T-cell (primary cell): ENCODE results near the gene PRKAA2. TPM values are rescaled to one million over a fixed set of nuclear protein-coding genes. Genes with fewer than 3 reads are reported as not detected.

ENCODE experiments used
- ATAC-seq, 4 experiments: fragments of 200-7000 bp in 3 of 4; fragments of 150-1000 bp in 1 of 4; cut with Tn5 transposase; replicated peaks in 1 of 4; 1 replicate in 3 of 4; 2 replicates in 1 of 4; pipeline ENCODE4 v1.10.0; 2021; ENCODE audit warnings: moderate library complexity in 3 of 4, mild to moderate bottlenecking in 2 of 4, moderate number of reproducible peaks in 1 of 4
- CTCF ChIA-PET, 2 donors: fragments of 300-600 bp; sonication (Branson Sonifier 250); formaldehyde crosslinking; loops; one replicate each; lab custom pipeline; 2022; ENCODE audit warnings: antibody characterized with exemption in 2 of 2; lab: Charles Lee
- POLR2A ChIA-PET, 2 donors: fragments of 300-600 bp; sonication (Branson Sonifier 250); formaldehyde crosslinking; loops; one replicate each; lab custom pipeline; 2022; ENCODE audit warnings: antibody characterized with exemption in 2 of 2; lab: Charles Lee
- DNase-seq, 35 experiments: peaks; one replicate each; pipeline versions ENCODE4 v3.0.0 to v3.0.0-alpha.2; 2013 to 2023
- H3K27ac ChIP-seq: one replicate; pipeline ENCODE4 v1.5.1; 2013; ENCODE audit warnings: low read length
- H3K27me3 ChIP-seq, 2 experiments: replicated peaks in 1 of 2; 1 replicate in 1 of 2; 2 replicates in 1 of 2; pipeline versions ENCODE4 v1.6.1 to v1.7.0; 2013; ENCODE audit warnings: low read length in 1 of 2, mixed read lengths in 1 of 2; ENCODE audit not compliant: control insufficient read depth in 2 of 2, insufficient read depth in 2 of 2; ENCODE audit errors: extremely low read depth in 1 of 2
- H3K36me3 ChIP-seq, 2 donors: 1 replicate in 1 of 2; 2 replicates in 1 of 2; pipeline versions ENCODE4 v1.6.1 to v1.7.0; 2013; ENCODE audit warnings: low read length in 1 of 2; ENCODE audit not compliant: control insufficient read depth in 2 of 2, insufficient read depth in 1 of 2; ENCODE audit errors: extremely low read depth in 1 of 2
- H3K4me1 ChIP-seq, 2 experiments: 1 replicate in 1 of 2; 2 replicates in 1 of 2; pipeline versions ENCODE4 v1.6.1 to v1.7.0; 2013; ENCODE audit warnings: low read length in 2 of 2, mixed read lengths in 1 of 2; ENCODE audit not compliant: insufficient read depth in 2 of 2, control insufficient read depth in 1 of 2; ENCODE audit errors: extremely low read depth in 1 of 2
- H3K4me3 ChIP-seq, 2 donors: 1 replicate in 1 of 2; 2 replicates in 1 of 2; pipeline versions ENCODE4 v1.5.1 to v1.7.0; 2013; ENCODE audit warnings: mild to moderate bottlenecking in 2 of 2, low read length in 1 of 2, moderate library complexity in 1 of 2; ENCODE audit not compliant: control insufficient read depth in 1 of 2; ENCODE audit errors: extremely low read depth in 1 of 2
- H3K9me3 ChIP-seq: 2 replicates; pipeline ENCODE4 v1.7.0; 2013
- H3K27ac Mint-ChIP-seq, 2 donors: one replicate each; pipeline ENCODE4 v1.8.0; 2020 to 2021; ENCODE audit warnings: mild to moderate bottlenecking in 2 of 2, mixed read lengths in 2 of 2
- H3K27me3 Mint-ChIP-seq, 2 donors: one replicate each; pipeline ENCODE4 v1.8.0; 2021 to 2022; ENCODE audit warnings: mixed read lengths in 2 of 2
- H3K36me3 Mint-ChIP-seq: one replicate; pipeline ENCODE4 v1.8.0; 2021; ENCODE audit warnings: mixed read lengths
- H3K4me1 Mint-ChIP-seq, 3 donors: one replicate each; pipeline ENCODE4 v1.8.0; 2020 to 2022; ENCODE audit warnings: mixed read lengths in 3 of 3, mild to moderate bottlenecking in 1 of 3
- H3K4me3 Mint-ChIP-seq, 3 donors: one replicate each; pipeline ENCODE4 v1.8.0; 2020 to 2022; ENCODE audit warnings: mild to moderate bottlenecking in 3 of 3, mixed read lengths in 3 of 3, moderate library complexity in 3 of 3
- H3K9me3 Mint-ChIP-seq, 3 donors: one replicate each; pipeline ENCODE4 v1.8.0; 2020 to 2022; ENCODE audit warnings: mixed read lengths in 3 of 3
- WGBS: methylation state at CpG from one replicate; pipeline ENCODE4 v1.1.5; 2013; ENCODE audit warnings: missing lambda C conversion rate; ENCODE audit not compliant: insufficient coverage; 5-methylcytosine and 5-hydroxymethylcytosine counted together
- total RNA-seq, 35 experiments: library from RNA in 6 of 35; stranded (reverse) in 6 of 35; fragments of 120-200 nt in 1 of 35; gene quantifications; one replicate each; pipeline versions ENCODE4 v1.2.1 to v1.2.4 and lab custom pipeline; 2013 to 2026

PRKAA2 gene
- total RNA-seq, 5 donors from 2014 or later (not counting 1 experiment from before 2014, with no cell fraction given), result 0.03 TPM; not detected in 2

DNA sequence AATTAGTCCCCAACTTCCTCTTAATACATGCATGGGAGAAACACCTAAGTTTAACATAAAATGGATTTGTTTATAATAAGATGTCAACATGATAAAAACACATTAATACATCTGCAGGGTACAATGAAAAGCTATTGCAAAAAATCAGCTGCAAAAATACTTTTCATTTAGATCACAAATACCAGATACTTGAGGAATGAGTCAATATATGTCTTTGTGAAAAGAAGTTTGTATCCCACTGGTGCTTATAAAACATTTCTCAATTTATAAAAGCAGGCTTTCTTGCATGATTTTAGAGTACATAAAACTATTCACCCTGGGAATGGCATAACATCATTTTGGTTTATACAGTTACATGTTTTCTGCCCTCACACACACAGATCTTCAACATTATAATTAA is 18.6 kb upstream of the PRKAA2 start:
- no peaks in the 10 kb centered on the region for H3K36me3 ChIP-seq
- Mint-ChIP-seq H3K27me3 (peaks cover 2 to 24% of the 10 kb centered on the region in 2 donors), H3K4me1 (no peaks in the 10 kb centered on the region), H3K9me3 (peaks cover 0 to 3% (median 0%) of the 10 kb centered on the region in 3 donors), H3K4me3 (no peak overlapping the region), H3K27ac (no peak overlapping the region), H3K36me3 (no peaks in the 10 kb centered on the region)
- H3K4me3 ChIP-seq, result no peak overlapping the region
- peaks cover 0 to 2% of the 10 kb centered on the region in 2 experiments for H3K4me1 ChIP-seq
- H3K27ac ChIP-seq, result no peak overlapping the region
- no peaks in the 10 kb centered on the region for H3K9me3 ChIP-seq
- ATAC-seq, result no peak
- H3K27me3 ChIP-seq, result peaks cover 0 to 2% of the 10 kb centered on the region in 2 experiments
- DNase-seq, result no peak
- CTCF ChIA-PET, result no interaction called here
- POLR2A ChIA-PET, result no interaction called here

DNA sequence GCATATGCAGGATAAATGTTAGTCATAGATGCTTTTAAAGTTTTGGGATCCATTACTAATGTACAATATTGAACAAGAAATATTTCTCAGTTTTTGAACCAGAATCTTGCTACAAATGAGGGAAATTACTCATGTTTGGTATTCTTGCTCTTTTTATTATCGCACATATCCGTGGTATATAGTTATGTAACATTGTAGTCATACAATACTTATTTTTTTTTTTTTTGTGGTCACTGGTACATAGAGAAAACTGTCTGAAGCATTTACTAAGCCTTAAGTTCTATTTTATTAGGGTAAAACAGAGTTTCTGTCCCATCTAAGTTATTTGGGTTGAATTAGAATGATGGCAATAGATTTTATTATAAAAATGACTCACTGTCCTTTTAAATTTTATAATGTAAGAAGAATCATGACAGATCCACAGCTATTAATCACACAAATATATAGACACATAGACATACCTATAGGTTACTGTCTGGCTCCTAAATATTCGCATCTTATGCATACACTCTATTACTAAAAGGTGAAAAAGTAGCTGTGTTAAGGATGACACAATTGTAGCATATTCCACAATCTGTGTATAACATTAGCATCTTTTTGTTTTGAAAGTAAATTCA is 18.0 kb upstream of the PRKAA2 start:
- CTCF ChIA-PET, result no interaction called here

DNA sequence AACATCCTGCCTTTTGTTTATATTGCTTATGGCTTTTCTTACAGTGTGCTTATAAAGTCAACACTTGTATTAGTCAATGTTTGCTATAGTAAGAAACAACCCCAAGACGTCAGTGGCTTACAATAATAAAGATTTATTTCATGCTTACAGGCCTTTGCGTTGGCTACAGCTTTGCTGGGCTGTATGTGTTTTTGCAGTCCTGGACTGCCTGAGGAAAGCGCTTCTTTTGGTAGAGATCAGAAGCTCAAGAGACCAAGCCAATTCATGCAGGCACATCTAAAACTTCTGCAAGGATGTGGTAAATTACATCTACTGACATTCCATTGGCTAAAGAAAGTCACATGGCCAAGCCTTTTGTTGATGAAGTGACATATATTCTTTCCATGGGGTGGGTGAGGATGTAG is 17.5 kb upstream of the PRKAA2 start:
- Mint-ChIP-seq H3K27ac (no peak overlapping the region), H3K9me3 (no peaks in the 10 kb centered on the region), H3K4me1 (no peaks in the 10 kb centered on the region), H3K4me3 (no peak overlapping the region), H3K27me3 (peaks cover 8 to 22% of the 10 kb centered on the region in 2 donors), H3K36me3 (no peaks in the 10 kb centered on the region)
- WGBS, result no CpG with 5 or more reads among the region's 3 CpGs
- POLR2A ChIA-PET, result no interaction called here
- Histone ChIP-seq H3K4me3 (no peak overlapping the region), H3K9me3 (no peaks in the 10 kb centered on the region), H3K36me3 (no peaks in the 10 kb centered on the region), H3K27ac (no peak overlapping the region), H3K4me1 (peaks cover 0 to 2% of the 10 kb centered on the region in 2 experiments), H3K27me3 (peaks cover 2 to 5% of the 10 kb centered on the region in 2 experiments)
- DNase-seq, result no peak
- no peak for ATAC-seq
- CTCF ChIA-PET, result no interaction called here

More for the DNA sequence above, 18.0 kb upstream of the PRKAA2 start:
- no peaks in the 10 kb centered on the region for H3K36me3 Mint-ChIP-seq
- POLR2A ChIA-PET, result no interaction called here
- H3K9me3 Mint-ChIP-seq, result no peaks in the 10 kb centered on the region
- peaks cover 4 to 24% of the 10 kb centered on the region in 2 donors for H3K27me3 Mint-ChIP-seq
- H3K4me1 ChIP-seq, result peaks cover 0 to 2% of the 10 kb centered on the region in 2 experiments
- WGBS, result no CpG with 5 or more reads among the region's 3 CpGs
- H3K9me3 ChIP-seq, result no peaks in the 10 kb centered on the region
- H3K4me1 Mint-ChIP-seq, result no peaks in the 10 kb centered on the region
- H3K27me3 ChIP-seq, result peaks cover 2 to 3% of the 10 kb centered on the region in 2 experiments
- no peak for DNase-seq
- no peak overlapping the region for H3K27ac Mint-ChIP-seq
- no peaks in the 10 kb centered on the region for H3K36me3 ChIP-seq
- H3K4me3 Mint-ChIP-seq, result no peak overlapping the region
- no peak for ATAC-seq
- no peak overlapping the region for H3K27ac ChIP-seq
- H3K4me3 ChIP-seq, result no peak overlapping the region

DNA sequence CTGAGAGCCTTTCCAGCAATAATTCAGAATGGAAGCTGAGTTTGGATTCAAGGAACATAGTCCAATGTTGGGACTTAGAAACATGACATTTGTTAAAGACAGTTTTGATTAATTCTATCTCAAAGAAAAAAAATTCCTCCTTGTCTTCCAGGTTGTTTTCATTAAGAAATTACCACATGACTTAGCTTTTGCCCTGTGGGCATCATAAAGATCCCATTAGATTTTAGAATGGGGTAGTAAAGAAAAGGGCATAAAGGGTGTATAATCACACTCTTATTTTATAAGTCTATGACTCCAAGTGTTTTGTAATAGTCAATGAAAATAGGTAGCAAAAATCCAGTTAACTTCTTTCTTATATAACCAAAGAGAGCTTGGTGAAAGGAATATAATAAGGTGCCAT is 14.3 kb upstream of the PRKAA2 start:
- no peaks in the 10 kb centered on the region for H3K36me3 ChIP-seq
- H3K27ac Mint-ChIP-seq, result no peak overlapping the region
- ChIA-PET CTCF (no interaction called here), POLR2A (no interaction called here)
- H3K4me1 Mint-ChIP-seq, result no peaks in the 10 kb centered on the region
- DNase-seq (no peak), ATAC-seq (no peak)
- H3K4me3 ChIP-seq, result no peak overlapping the region
- no peak overlapping the region for H3K4me3 Mint-ChIP-seq
- no peaks in the 10 kb centered on the region for H3K9me3 ChIP-seq
- H3K36me3 Mint-ChIP-seq, result no peaks in the 10 kb centered on the region
- H3K27me3 Mint-ChIP-seq, result peaks cover 6 to 11% of the 10 kb centered on the region in 2 donors
- no peak overlapping the region for H3K27ac ChIP-seq
- no peaks in the 10 kb centered on the region for H3K9me3 Mint-ChIP-seq
- H3K4me1 ChIP-seq, result peaks cover 0 to 2% of the 10 kb centered on the region in 2 experiments
- peaks cover 2 to 5% of the 10 kb centered on the region in 2 experiments for H3K27me3 ChIP-seq

DNA sequence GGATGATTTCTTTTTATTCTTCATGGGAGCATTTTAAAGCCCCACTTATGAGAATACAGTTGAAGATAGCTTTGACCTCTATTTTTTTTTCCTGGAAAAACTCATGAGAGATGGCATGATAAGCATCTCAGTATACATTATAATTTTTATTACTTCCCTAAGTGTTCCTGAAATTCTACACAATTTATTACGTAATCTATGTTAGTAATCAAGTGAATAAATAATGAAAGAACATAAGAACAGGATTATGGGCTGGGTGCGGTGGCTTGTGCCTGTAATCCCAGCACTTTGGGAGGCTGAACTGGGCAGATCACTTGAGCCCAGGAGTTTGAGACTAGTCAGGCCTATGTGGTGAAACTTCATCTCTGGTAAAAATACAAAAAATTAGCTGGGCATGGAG is 13.2 kb upstream of the PRKAA2 start:
- Histone ChIP-seq H3K4me3 (no peak overlapping the region), H3K9me3 (no peaks in the 10 kb centered on the region), H3K27ac (no peak overlapping the region), H3K4me1 (peaks cover 0 to 2% of the 10 kb centered on the region in 2 experiments), H3K27me3 (peaks cover 2 to 5% of the 10 kb centered on the region in 2 experiments), H3K36me3 (no peaks in the 10 kb centered on the region)
- no peak overlapping the region for H3K4me3 Mint-ChIP-seq
- no peaks in the 10 kb centered on the region for H3K36me3 Mint-ChIP-seq
- H3K9me3 Mint-ChIP-seq, result no peaks in the 10 kb centered on the region
- no peak overlapping the region for H3K27ac Mint-ChIP-seq
- no peaks in the 10 kb centered on the region for H3K4me1 Mint-ChIP-seq
- 100% methylated on average over 1 of the region's 2 CpGs for WGBS
- ATAC-seq, result no peak
- ChIA-PET CTCF (no interaction called here), POLR2A (no interaction called here)
- DNase-seq, result no peak
- H3K27me3 Mint-ChIP-seq, result peaks cover 6 to 11% of the 10 kb centered on the region in 2 donors

DNA sequence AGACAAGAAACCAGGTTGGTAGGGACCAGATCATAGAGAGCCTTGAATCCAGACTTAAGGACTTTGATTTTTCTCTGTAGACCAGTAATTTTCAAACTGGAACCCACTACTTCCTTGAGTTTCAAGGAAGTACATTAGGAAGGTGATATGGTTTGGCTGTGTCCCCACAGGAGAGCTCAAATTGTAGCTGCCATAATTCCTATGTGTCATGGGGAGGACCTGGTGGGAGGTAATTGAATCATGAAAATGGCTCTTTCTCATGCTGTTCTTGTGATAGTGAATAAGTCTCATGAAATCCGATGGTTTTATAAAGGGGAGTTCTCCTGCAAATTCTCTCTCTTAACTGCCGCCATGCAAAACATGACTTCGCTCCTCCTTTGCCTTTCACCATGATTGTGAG is 10.1 kb upstream of the PRKAA2 start:
- no peak overlapping the region for H3K4me3 ChIP-seq
- CTCF ChIA-PET, result no interaction called here
- H3K27me3 ChIP-seq, result peaks cover 2 to 5% of the 10 kb centered on the region in 2 experiments
- H3K4me1 ChIP-seq, result no peaks in the 10 kb centered on the region
- Mint-ChIP-seq H3K36me3 (no peaks in the 10 kb centered on the region), H3K27me3 (peaks cover 6 to 11% of the 10 kb centered on the region in 2 donors), H3K27ac (no peak overlapping the region), H3K4me3 (no peak overlapping the region), H3K9me3 (no peaks in the 10 kb centered on the region), H3K4me1 (no peaks in the 10 kb centered on the region)
- no peaks in the 10 kb centered on the region for H3K36me3 ChIP-seq
- no CpG with 5 or more reads among the region's 3 CpGs for WGBS
- POLR2A ChIA-PET, result no interaction called here
- DNase-seq (no peak), ATAC-seq (no peak)
- H3K27ac ChIP-seq, result no peak overlapping the region
- H3K9me3 ChIP-seq, result no peaks in the 10 kb centered on the region

DNA sequence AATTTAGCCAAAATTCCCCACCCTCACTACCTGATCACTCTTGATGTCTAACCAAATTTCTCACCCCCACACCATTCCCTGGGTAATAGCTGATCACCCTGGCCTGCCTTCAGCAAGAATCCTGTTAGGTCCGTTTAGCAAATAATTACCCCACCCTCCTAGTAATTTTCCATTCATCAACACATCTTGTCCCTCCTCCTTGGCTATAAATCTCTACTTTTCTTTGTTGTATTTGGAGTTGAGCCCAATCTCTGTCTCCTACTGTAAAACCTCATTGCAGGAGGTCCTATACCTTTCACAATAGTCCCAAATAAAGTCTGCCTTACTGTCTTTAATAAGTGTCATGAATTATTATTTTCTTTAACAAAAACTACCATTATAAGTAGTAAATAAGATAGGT is 6.9 kb upstream of the PRKAA2 start:
- Mint-ChIP-seq H3K9me3 (no peaks in the 10 kb centered on the region), H3K27ac (no peak overlapping the region), H3K4me3 (no peak overlapping the region), H3K36me3 (no peaks in the 10 kb centered on the region), H3K4me1 (no peaks in the 10 kb centered on the region), H3K27me3 (peaks cover 12 to 21% of the 10 kb centered on the region in 2 donors)
- peaks cover 2% of the 10 kb centered on the region in 2 experiments for H3K27me3 ChIP-seq
- no peak overlapping the region for H3K27ac ChIP-seq
- H3K4me1 ChIP-seq, result no peaks in the 10 kb centered on the region
- no peak overlapping the region for H3K4me3 ChIP-seq
- no peaks in the 10 kb centered on the region for H3K9me3 ChIP-seq
- no CpG with 5 or more reads among the region's 1 CpG for WGBS
- DNase-seq (no peak), ATAC-seq (no peak)
- ChIA-PET POLR2A (no interaction called here), CTCF (no interaction called here)
- H3K36me3 ChIP-seq, result no peaks in the 10 kb centered on the region
